HG02798 (cell line): Measurements from ENCODE around the gene EPB41L4B.
"Not testable (repeated sequence)": the region's sequence is repeated elsewhere in the genome, so short reads cannot be mapped to it uniquely, and the experiment has no call there.

Experiments used
- ATAC-seq: cut with Tn5 transposase; IDR thresholded peaks from one replicate; pipeline ENCODE4 v1.9.1; 2021; ENCODE audit warnings: mild to moderate bottlenecking; ENCODE audit not compliant: unreplicated experiment, poor library complexity

EPB41L4B gene

GRCh38 chr9:109133533-109133932, 187.3 kb downstream of the EPB41L4B start:
- no peak for ATAC-seq

GRCh38 chr9:109132567-109133021, 188.3 kb downstream of the EPB41L4B start:
- no peak for ATAC-seq

- ATAC-seq = no peak
Measured at GRCh38 chr9:109129470-109130197, 191.2 kb downstream of the EPB41L4B start.

GRCh38 chr9:109126671-109127070, 194.2 kb downstream of the EPB41L4B start:
- ATAC-seq = not testable (repeated sequence)

GRCh38 chr9:109124121-109124520, 196.7 kb downstream of the EPB41L4B start:
- ATAC-seq = no peak

GRCh38 chr9:109122726-109123621, 197.9 kb downstream of the EPB41L4B start:
- peak; percentile 22 for ATAC-seq
